GM20431 (cell line): ENCODE measurements around the gene TGFBR3L.
"Not testable (repeated sequence)": the region's sequence is repeated elsewhere in the genome, so short reads cannot be mapped to it uniquely, and the experiment has no call there.

ENCODE experiments used
- in situ Hi-C: fragments of 300-500 bp; cut with MseI, MboI; formaldehyde crosslinking; loops from one replicate; pipeline ENCODE4 v1.15.0; 2020; ENCODE audit warnings: low sequenced_read_pairs; ENCODE audit not compliant: unreplicated experiment

TGFBR3L gene

DNA sequence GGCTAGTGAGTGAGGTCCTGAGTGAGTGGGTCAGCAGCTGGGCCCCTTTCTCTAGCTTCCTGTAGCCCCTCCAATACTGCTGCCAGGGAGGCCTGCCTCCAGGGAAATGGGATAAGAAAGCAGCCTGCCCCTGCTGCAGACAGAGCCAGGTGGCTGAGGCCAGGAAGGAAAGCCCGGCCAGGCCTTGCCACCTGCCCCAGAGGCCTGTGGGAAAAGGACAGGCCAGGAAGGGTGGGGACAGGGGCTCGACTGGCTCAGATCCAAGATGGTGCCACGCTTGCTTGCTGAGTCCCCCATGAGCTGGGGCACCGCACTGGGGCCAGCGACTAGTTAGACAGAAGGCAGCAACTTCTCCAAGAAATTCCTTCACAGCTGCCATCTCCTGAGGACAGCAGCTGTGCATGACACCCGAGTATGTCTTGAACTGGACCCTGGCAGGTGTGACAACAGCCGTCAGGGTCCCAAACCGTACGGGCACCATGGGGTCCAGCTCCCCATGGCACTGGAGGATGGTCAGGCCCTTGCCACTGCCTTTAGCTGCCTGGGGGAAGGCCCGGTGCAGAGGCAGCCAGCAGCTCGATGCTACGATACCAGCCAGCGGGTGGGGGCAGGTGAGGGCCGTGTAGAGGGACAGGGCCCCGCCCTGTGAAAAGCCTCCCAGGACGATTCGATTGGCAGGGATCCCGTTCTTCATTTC, 35.4 kb upstream of the TGFBR3L start:
- in situ Hi-C loops: no loop called here

DNA sequence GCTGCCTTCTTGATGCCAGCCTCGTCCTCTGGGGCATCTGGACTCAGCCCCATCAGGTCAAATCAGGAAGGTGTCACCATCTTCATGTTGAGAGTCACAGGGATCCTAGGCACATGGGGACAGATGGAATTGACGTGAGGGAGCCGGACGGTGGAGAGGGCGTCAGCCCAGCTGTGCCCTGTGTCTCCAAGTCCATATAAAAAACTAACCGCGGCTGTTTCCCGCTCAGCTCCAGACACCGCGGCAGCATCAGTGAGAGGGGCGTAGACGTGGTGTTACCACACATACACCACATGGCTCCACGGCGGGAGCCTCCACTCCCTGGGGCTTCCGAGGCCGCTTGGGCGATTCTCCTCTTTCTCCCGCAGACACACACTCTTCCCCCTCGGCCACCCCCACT, 34.8 kb upstream of the TGFBR3L start:
- in situ Hi-C loops: no loop called here

DNA sequence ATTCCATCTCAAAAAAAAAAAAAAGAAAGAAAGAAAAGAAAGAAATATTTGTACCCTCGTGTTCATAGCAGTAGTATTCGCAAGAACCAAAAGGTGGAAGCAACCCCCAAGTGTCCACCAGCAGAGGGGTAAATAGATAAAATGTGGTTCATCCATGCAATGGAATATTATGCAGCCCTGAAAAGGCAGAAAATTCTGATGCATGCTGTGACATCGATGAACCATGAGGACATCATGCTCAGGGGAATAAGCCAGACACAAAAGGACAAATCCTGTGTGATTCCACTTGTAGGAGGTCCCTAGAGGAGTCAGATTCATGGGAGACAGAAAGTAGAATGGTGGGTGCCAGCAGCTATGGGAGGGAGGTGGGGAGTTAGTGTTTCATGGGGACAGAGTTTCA, 32.7 kb upstream of the TGFBR3L start:
- in situ Hi-C loops: no loop called here

DNA sequence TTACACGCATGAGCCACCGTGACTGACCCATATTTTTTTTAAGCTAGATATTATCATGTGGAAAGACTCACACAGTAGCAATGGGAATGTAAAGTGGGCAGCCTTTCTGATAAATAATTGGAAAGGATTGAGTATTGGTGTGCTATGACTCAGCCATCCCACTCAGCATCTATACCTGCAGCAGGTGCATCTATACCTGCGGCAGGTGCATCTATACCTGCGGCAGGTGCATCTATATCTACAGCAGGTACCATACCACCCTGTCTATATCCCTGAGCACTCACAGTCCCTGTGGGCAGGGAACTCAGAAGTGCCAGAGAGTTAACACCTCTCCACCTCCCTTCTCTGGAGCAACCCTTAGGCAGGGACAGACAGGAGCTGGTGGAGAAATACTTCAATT, 31.5 kb upstream of the TGFBR3L start:
- in situ Hi-C loops: no loop called here

DNA sequence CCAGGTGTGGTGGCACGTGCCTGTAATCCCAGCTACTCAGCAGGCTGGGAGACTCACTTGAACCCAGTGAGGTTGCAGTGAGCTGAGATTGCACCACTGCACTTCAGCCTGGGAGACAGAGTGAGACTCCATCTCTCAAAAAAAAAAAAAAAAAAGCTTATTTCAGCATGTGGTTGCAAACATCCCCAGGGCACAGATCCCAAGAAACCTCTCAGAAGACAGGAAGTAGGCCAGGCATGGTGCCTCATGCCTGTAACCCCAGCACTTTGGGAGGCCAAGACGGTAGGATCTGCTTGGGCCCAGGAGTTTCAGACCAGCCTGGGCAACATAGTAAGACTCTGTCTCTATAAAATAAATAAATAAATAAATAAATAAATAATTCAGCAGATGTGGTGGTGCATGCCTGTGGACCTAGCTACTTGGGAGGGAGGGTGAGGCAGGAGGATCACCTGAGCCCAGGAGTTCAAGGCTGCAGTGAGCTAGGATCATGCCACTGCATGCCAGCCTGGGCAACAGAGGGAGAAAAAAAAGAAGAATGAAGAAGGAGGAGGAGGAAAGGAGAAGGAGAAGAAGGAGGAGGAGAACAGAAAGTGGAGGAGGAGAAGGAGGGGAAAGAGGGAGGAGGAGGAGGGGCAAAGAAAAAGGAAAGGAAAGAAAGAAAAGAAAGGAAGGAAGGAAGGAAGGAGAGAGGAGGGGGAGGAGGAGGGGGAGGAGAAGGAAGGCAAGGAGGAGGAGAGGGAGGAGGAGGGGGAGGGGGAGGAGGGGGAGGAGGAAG, 30.6 kb upstream of the TGFBR3L start:
- in situ Hi-C loops: no loop called here

DNA sequence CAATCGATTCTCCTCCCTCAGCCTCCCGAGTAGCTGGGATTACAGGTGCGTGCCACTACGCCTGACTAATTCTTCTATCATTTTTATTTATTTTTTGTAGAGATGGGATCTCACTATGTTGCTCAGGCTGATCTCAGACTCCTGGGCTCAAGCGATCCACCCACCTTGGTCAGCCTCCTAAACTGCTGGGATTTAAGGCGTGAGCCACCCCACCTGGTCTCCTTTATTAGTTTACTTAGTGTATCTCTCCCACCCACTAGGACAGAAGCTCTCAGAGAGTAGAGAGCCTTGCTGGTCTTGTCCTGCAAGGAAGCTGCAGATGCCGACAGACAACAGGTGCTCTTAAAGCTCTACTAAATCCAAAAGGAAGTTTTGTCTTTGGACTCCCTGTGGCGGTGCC, 28.8 kb upstream of the TGFBR3L start:
- in situ Hi-C loops: no loop called here

DNA sequence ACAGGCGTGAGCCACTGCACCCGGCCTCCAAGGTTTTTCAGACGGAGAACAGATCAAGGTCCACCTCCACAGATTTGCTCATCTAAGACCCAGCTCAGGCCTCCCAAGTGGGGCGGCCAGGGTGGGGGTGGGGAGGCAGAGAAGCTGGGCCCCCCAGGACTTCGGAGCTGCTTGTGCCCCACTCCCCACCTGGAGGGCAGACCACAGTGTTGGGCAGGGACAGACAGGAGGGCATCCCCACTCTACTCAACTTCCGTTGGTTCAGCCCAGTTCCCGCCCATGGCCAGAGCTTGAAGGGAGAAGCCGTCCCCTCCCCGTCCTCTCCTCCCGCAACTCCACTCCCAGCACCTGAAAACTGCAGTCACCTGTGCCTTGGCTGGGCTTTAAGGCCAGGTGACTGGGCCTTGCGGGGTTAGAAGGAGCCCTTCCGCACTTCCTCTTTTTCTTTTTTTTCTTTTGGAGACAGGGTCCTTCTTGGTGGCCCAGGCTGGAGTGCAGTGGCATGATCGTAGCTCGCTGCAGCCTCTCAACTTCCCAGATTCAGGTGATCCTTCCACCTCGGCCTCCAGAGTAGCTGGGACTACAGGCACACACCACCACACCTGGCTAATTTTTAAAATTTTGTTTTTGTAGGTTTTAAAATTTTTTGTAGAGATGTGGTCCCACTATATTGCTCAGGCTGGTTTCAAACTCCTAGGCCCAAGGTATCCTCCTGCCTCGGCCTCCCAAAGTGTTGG, 27.1 kb upstream of the TGFBR3L start:
- in situ Hi-C loops: no loop called here

DNA sequence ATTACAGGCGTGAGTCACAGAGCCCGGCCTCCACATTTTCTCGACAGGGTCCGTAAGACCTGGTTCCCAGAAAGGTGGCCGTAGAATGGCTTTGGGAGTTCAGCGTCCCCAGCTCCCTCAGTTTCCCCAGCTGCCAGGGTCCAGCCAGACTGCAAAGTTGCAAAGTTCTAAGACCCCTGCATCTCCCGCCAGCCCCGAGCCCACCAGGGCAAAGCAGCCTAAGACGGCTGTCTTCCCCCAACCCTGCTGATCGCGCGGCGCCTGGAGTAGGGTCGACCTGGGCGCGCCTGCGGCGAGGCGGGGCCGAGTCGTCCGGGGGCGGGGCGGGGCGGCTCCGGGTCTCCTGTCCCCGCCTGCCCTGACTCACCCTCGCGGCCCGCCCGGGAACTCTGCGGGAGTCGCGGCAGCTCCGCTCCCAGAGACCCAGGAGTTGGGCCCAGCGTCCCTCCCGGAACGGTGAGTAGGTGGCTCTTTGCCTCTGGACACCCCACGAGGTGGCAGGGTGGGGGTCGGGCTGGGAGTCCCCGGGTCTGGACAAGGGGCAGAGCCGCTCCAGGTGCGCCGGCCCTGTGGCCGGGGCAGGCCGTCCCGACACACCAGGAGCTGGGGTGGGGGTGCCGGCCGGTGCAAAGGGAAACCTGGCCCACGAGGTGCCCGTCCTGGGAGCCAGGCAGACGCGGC, 26.3 kb upstream of the TGFBR3L start, which contains the start of gene LRRC8E:
Gene LRRC8E (plus strand): TSS at position 366 of the 681 bp plus-strand sequence. CDS start 7,094 bp downstream, outside the sequence.
- in situ Hi-C loops: no loop called here

DNA sequence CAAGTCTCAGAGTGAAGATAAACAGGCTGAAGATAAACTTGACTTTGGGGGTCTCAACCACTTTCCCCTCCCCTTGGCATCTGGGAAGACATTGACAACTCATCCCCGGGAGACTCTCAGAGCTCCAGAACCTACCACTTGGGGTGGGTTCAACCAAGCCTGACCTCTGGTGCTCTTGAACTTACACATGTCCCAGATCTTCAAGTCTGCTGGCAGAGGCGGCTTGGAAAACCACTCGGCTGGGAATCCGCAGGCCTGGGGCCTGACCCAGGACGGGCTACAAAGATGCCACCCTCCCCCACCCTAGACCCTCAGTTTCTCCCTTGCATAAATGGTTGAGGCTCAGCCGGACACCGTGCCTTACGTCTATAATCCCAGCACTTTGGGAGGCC, 25.8 kb upstream of the TGFBR3L start:
- in situ Hi-C loops: no loop called here

DNA sequence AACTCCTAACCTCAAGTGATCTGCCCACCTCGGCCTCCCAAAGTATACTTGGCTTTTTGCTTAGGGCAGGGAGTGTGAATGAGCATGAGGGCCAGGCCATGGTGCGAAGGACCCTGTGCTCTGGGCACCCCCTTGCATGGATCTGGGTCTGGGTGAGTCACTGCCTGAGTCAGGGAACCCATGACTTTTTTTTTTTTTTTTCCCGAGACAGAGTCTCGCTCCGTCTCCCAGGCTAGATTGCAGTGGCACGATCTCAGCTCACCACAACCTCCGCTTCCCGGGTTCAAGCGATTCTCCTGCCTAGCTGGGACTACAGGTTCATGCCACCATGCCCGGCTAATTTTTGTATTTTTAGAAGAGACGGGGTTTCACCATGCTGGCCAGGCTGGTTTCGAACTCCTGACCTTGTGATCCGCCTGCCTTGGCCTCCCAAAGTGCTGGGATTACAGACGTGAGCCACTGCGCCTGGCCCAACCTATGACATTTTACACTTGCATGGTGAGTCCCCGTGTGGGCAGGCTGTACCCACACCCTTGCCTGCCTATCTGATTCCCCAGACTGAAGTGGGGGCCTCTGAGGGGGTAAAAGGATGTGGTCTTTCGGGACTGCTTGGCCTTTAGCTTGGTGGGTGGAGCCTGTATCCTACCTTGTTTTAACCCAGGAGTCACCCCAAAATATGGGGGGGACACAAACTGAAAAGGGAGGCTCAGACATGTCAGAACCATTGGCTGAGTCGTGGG, 21.1 kb upstream of the TGFBR3L start:
- in situ Hi-C loops: not testable (repeated sequence)

DNA sequence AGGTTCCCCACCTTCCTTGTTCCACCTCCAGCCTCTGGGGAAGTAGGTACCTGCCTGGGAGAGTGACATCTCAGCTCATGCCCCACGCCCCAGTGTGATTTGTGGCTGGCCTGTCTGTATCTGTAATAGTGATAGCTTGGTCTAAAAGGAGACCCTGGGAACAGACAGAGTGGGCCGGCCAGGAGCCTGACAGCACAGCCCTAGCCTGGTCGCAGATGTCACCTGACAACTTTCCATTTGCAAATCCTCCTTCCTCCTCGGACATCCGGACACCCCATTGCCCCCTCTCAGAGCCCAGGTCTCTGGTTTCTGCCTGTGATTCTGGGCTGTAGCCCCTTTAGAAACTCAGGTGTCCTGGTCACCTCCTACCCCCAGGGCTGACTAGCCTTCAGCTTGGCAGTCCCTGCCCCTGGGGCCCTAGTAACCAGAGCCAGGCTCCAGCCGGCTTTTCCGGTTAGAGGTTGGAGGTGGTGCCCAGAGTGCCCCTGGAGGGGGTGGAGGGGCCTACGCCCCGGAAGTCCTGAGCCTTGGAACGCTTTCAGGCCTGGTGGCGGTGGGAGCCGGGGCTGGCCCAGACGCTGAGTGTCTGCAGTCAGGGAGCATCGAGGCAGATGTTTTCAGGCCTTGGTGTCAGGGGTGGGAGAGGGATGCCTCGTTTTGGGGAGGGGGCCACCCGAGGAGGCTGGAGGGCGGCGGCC, 19.9 kb upstream of the TGFBR3L start:
- in situ Hi-C loops: no loop called here

DNA sequence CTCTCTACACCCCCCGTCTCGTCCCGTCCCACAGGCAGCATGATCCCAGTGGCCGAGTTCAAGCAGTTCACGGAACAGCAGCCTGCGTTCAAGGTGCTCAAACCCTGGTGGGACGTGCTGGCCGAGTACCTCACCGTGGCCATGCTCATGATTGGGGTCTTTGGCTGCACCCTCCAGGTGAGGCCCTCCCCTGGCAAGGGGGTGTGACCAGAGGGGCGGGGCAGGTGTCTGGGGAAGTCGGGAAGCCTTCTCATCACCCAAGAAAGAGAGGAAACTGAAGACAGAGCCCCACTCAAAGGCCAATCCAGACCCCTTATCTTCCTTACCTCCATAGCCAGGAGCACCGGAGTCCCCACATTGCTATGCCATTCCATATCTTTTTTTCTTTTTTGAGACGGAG, 19.1 kb upstream of the TGFBR3L start:
- in situ Hi-C loops: no loop called here

DNA sequence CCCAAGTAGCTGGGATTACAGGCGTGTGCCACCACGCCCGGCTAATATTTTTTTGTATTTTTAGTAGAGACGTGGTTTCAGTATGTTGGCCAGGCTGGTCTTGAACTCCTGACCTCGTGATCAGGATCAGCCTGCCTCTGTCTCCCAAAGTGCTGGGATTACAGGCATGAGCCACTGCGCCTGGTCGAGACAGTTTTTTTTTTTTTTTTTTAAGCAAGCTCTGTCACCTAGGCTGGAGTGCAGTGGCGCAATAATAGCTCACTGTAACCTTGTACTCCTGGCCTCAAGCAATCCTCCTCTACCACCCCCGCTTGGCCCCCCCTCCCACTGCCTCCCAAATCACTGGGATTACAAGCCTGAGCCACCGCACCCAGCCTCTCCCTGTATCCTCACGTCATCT, 17.3 kb upstream of the TGFBR3L start:
- in situ Hi-C loops: no loop called here

DNA sequence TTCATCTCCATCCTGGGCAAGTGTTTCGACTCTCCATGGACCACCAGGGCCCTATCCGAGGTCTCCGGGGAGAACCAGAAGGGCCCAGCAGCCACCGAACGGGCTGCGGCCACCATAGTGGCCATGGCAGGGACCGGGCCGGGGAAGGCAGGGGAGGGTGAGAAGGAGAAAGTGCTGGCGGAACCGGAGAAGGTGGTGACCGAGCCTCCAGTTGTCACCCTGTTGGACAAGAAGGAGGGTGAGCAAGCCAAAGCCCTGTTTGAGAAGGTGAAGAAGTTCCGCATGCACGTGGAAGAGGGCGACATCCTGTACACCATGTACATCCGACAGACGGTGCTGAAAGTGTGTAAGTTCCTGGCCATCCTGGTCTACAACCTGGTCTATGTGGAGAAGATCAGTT, 15.7 kb upstream of the TGFBR3L start:
- in situ Hi-C loops: no loop called here

DNA sequence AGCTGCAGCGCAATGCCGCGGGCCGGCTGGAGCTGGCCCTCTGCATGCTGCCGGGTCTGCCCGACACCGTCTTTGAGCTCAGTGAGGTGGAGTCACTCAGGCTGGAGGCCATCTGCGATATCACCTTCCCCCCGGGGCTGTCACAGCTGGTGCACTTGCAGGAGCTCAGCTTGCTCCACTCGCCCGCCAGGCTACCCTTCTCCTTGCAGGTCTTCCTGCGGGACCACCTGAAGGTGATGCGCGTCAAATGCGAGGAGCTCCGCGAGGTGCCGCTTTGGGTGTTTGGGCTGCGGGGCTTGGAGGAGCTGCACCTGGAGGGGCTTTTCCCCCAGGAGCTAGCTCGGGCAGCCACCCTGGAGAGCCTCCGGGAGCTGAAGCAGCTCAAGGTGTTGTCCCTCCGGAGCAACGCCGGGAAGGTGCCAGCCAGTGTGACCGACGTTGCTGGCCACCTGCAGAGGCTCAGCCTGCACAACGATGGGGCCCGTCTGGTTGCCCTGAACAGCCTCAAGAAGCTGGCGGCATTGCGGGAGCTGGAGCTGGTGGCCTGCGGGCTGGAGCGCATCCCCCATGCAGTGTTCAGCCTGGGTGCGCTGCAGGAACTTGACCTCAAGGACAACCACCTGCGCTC, 14.8 kb upstream of the TGFBR3L start:
- in situ Hi-C loops: no loop called here

DNA sequence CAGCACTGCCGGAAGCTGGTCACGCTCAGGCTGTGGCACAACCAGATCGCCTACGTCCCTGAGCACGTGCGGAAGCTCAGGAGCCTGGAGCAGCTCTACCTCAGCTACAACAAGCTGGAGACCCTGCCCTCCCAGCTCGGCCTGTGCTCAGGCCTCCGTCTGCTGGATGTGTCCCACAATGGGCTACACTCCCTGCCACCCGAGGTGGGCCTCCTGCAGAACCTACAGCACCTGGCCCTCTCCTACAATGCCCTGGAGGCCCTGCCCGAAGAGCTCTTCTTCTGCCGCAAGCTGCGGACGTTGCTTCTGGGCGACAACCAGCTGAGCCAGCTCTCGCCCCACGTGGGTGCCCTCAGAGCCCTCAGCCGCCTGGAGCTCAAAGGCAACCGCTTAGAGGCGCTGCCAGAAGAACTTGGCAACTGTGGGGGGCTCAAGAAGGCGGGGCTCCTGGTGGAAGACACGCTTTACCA, 14.2 kb upstream of the TGFBR3L start:
- in situ Hi-C loops: no loop called here

DNA sequence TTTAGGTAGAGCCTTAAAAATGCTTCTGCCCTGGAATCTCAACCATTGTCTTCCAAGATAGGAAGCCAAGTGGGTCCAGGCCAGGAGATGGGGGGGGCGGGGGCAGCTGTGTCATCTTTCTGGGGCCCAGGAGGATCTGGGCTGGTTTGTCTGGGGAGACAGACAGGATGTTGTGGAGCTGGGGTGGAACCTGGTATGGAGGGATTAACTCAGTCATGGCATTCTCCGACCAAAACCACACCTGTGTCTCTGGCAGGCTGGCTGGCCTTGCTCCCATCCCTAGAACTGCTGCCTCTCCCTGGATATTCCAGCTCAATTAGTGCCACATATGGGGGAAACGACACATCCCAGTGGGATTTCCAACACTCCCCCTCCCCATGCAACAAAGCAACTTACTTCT, 13.7 kb upstream of the TGFBR3L start:
- in situ Hi-C loops: no loop called here

DNA sequence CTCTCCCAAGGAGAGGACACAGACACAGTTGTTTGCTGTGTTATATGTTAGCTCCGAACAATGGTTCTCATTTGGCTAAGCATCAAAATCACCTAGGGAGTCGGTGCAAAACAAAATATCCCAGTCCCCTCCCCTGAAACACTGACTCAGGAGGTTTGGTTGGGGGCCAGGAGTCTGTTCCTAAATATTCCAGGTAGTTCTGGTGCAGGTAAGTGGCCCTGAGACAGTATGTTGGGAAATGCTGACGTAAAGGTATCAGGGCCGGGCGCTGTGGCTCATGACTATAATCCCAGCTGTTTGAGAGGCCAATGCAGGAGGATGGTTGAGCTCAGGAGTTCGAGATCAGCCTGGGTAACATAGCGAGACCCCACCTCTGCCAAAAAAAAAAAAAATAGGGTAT, 13.3 kb upstream of the TGFBR3L start:
- in situ Hi-C loops: no loop called here

DNA sequence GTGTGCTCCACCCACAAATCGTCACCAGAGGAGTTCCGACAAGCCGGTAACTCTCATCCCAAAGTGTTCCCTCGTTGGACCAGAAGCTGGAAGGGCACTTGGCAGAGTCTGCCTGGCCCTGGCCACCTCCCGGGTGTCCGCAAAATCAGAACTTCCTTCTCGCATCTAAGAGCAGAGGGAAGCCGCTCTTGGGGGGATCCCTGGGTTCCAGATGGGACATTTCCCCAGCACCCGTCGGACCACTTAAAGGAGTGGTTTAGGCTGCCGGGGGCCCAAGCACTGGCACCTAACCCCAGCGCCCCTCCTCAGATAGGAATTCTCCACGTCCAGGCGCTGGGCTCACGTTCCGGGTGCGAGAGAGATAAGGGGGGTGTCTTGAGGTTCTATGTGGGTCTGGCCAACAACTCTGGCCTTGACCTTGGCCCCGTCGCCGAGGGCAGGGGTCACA, 11.8 kb upstream of the TGFBR3L start:
- in situ Hi-C loops: no loop called here
